BJ (cell line): ENCODE results near the gene PRB2. TPM values are rescaled to one million over a fixed set of nuclear protein-coding genes. Genes with fewer than 3 reads are reported as not detected.
"Not testable (repeated sequence)": the region's sequence is repeated elsewhere in the genome, so short reads cannot be mapped to it uniquely, and the experiment has no call there.

Source experiments
- CTCF ChIA-PET: fragments of 350-600 bp; formaldehyde crosslinking; extraction: SDS; loops from one replicate; lab custom pipeline; 2021; ENCODE audit warnings: antibody characterized with exemption, inconsistent platforms; lab: Yijun Ruan, JAX
- POLR2A ChIA-PET: fragments of 300-600 bp; sonication (Branson Sonifier 250); formaldehyde crosslinking; extraction: SDS; loops from one replicate; lab custom pipeline; 2021; ENCODE audit warnings: antibody characterized with exemption; lab: Charles Lee
- DNase-seq: peaks from one replicate; pipeline ENCODE4 v3.0.0-alpha.2; 2011; ENCODE audit warnings: low read depth
- H3K27me3 ChIP-seq: 2 replicates; pipeline ENCODE4 v1.6.0; 2011; ENCODE audit warnings: low read length; ENCODE audit not compliant: control insufficient read depth, insufficient read depth
- H3K36me3 ChIP-seq: 2 replicates; pipeline ENCODE4 v1.5.1; 2011; ENCODE audit warnings: low read length; ENCODE audit not compliant: control insufficient read depth, insufficient read depth
- H3K4me3 ChIP-seq: 2 replicates; pipeline ENCODE4 v1.5.1; 2011; ENCODE audit warnings: low read depth, mild to moderate bottlenecking, control low read depth, low read length
- polyA plus RNA-seq: library from polyadenylated mRNA; depleted of rRNA; stranded (reverse); fragments of >200 nt; gene quantifications from 2 replicates; pipeline ENCODE4 v1.2.3, GENCODE V29; 2011
- TF ChIP-seq, protein P1 (sequence below): IDR thresholded peaks from 2 replicates; pipeline ENCODE4 v1.5.1; 2011; ENCODE audit warnings: low read depth, mild to moderate bottlenecking, control low read depth, inconsistent platforms, low read length, moderate library complexity; ENCODE audit not compliant: insufficient read depth

Gene PRB2
- polyA plus RNA-seq, 1 experiment: not detected

- no peaks in the 10 kb centered on the region for H3K36me3 ChIP-seq
- ChIA-PET CTCF (no interaction called here), POLR2A (no interaction called here)
- no peak for DNase-seq
- H3K27me3 ChIP-seq: no peaks in the 10 kb centered on the region
- TF ChIP-seq, protein P1, sequence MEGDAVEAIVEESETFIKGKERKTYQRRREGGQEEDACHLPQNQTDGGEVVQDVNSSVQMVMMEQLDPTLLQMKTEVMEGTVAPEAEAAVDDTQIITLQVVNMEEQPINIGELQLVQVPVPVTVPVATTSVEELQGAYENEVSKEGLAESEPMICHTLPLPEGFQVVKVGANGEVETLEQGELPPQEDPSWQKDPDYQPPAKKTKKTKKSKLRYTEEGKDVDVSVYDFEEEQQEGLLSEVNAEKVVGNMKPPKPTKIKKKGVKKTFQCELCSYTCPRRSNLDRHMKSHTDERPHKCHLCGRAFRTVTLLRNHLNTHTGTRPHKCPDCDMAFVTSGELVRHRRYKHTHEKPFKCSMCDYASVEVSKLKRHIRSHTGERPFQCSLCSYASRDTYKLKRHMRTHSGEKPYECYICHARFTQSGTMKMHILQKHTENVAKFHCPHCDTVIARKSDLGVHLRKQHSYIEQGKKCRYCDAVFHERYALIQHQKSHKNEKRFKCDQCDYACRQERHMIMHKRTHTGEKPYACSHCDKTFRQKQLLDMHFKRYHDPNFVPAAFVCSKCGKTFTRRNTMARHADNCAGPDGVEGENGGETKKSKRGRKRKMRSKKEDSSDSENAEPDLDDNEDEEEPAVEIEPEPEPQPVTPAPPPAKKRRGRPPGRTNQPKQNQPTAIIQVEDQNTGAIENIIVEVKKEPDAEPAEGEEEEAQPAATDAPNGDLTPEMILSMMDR: no peak
- H3K4me3 ChIP-seq: no peak overlapping the region
Measured at GRCh38 chr12:11408096-11408495, 12.7 kb upstream of the PRB2 start.

- DNase-seq: no peak
- CTCF ChIA-PET: interaction anchor here (1.0 kb wide), 1 partner anchor 30 kb away, joined by 3 read pairs; no protein-coding TSS in a partner anchor
- POLR2A ChIA-PET: no interaction called here
Measured at GRCh38 chr12:11397366-11397765, 2.0 kb upstream of the PRB2 start.

GRCh38 chr12:11391456-11391855, 3.9 kb downstream of the PRB2 start:
- H3K27me3 ChIP-seq, POLR2A ChIA-PET, H3K4me3 ChIP-seq, CTCF ChIA-PET, H3K36me3 ChIP-seq, DNase-seq: not testable (repeated sequence)

More at GRCh38 chr12:11397366-11397765, 2.0 kb upstream of the PRB2 start:
- H3K4me3 ChIP-seq: no peak overlapping the region
- no peaks in the 10 kb centered on the region for H3K36me3 ChIP-seq
- H3K27me3 ChIP-seq: no peaks in the 10 kb centered on the region
- TF ChIP-seq, protein P1: no peak

DNA sequence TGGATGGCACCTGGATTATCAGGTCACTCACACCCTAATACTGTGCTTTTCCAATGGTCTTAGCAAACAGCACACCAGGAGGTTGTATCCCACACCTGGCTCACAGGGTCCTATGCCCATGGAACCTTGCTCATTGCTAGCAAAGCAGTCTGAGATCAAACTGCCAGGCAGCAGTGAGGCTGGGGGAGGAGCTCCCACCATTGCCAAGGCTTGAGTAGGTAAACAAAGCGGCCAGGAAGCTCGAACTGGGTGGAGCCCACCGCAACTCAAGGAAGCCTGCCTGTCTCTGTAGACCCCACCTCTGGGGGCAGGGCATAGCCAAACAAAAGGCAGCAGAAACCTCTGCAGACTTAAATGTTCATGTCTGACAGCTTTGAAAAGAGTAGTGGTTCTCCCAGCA, 17.9 kb downstream of the PRB2 start:
- H3K4me3 ChIP-seq, H3K27me3 ChIP-seq, DNase-seq, POLR2A ChIA-PET, CTCF ChIA-PET, H3K36me3 ChIP-seq: not testable (repeated sequence)

DNA sequence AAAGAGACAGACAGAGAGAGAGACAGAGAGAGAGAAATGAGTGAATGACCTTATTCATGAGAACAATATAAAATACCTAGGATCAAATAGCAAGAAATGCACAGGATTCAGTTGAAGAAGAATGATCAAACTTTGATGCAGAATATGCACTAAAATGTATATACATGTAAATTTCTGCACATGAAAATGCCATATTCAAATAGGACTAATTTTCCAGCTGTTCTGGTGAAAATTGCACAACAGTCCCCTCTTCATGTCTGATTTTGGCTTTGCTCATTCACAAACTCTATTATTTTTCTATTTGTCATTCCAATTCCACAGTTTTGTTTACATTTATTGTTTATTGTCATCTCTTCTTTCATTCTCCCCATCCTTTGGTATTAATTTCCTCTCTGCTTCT, 34.2 kb downstream of the PRB2 start:
- CTCF ChIA-PET: no interaction called here
- no peaks in the 10 kb centered on the region for H3K27me3 ChIP-seq
- TF ChIP-seq, protein P1: no peak

DNA sequence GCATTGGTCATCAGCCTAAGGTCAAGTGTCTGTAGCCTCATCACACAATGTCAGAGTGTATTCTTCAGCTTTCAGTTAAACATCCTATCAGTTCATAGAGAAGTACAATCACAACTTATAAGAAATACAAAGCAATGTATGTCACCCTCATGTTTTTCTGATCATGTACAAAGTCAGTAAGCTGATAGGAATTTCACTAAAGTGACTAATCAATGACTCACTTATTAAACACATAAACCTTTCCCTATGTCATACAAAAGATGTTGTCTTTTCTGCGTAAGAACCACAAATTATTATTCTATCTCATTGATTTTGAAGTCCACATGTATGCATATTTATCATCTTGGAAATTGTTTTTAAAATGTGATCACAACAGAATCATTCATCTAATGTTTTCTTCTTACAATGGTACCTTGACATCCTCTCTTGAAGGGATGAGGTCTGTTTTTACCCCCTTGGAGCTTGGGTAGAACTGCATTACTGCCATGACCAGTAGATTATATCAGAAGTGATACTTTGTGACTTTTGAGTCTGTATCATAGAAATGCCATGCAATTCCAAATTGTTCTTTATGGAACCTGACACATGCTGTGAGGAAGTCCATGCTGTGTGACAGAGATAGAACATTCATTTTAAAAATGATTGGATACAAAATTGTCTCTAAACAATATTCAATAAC, 35.0 kb downstream of the PRB2 start:
- H3K36me3 ChIP-seq, POLR2A ChIA-PET, H3K27me3 ChIP-seq, CTCF ChIA-PET, H3K4me3 ChIP-seq: not testable (repeated sequence)
- DNase-seq: peak; percentile 4

More for the DNA sequence above, 34.2 kb downstream of the PRB2 start:
- Histone ChIP-seq H3K4me3 (no peak overlapping the region), H3K36me3 (no peaks in the 10 kb centered on the region)
- POLR2A ChIA-PET: no interaction called here
- no peak for DNase-seq

DNA sequence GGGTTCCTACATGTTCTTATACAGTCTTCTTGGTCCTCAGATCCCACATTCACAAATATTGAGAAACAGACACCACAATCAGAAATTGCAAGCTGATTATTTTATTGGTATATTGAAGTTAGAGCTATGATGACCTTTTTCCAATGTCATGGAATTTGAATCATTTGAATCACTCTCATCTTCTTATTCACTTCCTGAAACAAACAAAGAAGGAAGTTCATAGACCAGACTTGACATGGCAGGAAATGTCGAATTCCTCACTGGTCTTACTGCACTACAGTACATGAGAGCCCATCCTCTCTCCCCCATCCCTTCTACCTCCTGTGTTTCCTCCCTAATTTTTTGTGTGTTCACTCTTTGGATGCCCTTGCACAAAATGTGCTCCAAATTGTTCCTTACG, 43.6 kb downstream of the PRB2 start:
- H3K27me3 ChIP-seq, CTCF ChIA-PET, POLR2A ChIA-PET: not testable (repeated sequence)

More for the DNA sequence above, 43.6 kb downstream of the PRB2 start:
- DNase-seq, H3K36me3 ChIP-seq, H3K4me3 ChIP-seq: not testable (repeated sequence)
